Mononuclear cell (primary cell): Measurements from ENCODE around the gene CCDC27. TPM values are rescaled to one million over a fixed set of nuclear protein-coding genes. Genes with fewer than 3 reads are reported as not detected.
"Not testable (repeated sequence)": the region's sequence is repeated elsewhere in the genome, so short reads cannot be mapped to it uniquely, and the experiment has no call there.

ENCODE experiments used
- H3K27me3 ChIP-seq: 2 replicates; pipeline ENCODE4 v1.6.0; 2011; ENCODE audit warnings: low read length, control low read depth; ENCODE audit not compliant: insufficient read depth
- H3K4me1 ChIP-seq: 2 replicates; pipeline ENCODE4 v1.5.1; 2011; ENCODE audit warnings: mild to moderate bottlenecking, low read length, control low read depth; ENCODE audit not compliant: insufficient read depth
- H3K4me3 ChIP-seq: 2 replicates; pipeline ENCODE4 v1.5.1; 2011; ENCODE audit warnings: mild to moderate bottlenecking, low read length, moderate library complexity
- H3K9me3 ChIP-seq: 2 replicates; pipeline ENCODE4 v1.5.1; 2011; ENCODE audit warnings: low read depth, mild to moderate bottlenecking, control low read depth, low read length
- total RNA-seq: library from RNA; depleted of rRNA; stranded (reverse); fragments of >200 nt; gene quantifications from one replicate; pipeline ENCODE4 v1.2.3, GENCODE V29; 2012

Gene CCDC27
- total RNA-seq, 1 donor, result not detected

DNA sequence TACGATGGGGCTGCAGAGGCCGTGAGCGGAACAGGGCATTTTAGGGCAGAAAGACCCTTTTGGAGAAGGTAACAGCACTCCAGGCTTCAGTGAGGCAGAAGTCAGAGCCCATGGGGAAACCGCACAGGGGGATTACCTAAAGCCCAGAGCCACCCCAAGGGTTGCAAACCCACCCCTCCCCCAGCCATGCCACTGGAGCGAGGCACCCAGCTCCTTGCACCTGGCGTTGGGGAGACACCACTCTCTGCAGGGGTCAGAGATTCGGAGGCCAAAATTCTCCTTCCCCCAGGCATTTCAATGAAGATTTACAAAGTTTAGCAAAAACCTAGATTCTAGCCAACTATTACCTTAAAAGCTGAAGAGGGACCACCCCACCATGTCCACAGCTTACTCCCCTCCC, 38.4 kb upstream of the CCDC27 start:
- Histone ChIP-seq H3K27me3 (no peaks in the 10 kb centered on the region), H3K4me1 (no peaks in the 10 kb centered on the region), H3K4me3 (no peak overlapping the region), H3K9me3 (no peaks in the 10 kb centered on the region)

DNA sequence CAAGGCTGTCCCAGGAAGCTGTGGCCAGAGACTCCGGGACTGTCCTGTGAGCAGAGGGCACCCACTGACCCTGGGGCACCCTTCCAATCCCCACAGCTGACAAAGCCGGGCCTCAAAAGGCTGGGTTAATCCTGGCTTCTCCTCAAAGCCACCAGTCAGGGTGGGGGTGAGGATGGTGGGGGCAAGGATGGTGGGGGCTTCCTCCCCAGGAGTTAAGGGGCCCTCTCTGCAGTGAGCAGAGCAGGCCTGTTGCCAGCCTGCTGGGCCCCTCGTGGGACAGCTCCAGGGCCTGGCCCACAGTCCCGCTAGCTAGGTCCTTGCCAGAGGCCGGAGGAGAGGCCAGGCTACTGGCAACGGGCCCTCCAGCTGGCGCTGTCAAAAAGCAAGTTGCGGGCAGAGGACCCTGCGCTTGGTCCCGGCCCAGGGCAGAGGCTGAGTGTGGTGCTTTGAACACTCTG, 37.9 kb upstream of the CCDC27 start:
- H3K4me1 ChIP-seq, result no peaks in the 10 kb centered on the region
- no peak overlapping the region for H3K4me3 ChIP-seq
- H3K27me3 ChIP-seq, result no peaks in the 10 kb centered on the region
- H3K9me3 ChIP-seq, result no peaks in the 10 kb centered on the region

DNA sequence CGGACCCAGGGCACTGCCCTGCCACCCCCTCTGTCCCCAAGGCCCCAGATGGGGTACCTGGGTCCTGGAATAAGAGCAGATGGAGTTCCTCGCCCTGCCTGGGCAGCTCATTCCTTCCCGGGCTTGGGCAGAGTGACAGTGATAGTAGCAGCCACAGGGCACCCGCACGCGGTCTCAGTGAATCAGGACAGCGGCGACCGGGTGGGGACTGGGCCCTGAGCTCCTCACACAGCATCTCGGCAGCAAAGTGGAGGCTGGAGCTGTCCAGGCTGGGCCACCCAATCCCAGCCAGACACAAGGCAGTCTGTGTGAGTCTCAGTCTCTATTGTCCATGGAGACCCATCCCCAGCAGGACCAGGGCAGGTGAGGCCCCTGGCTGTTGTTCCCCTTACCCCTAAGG, 37.4 kb upstream of the CCDC27 start:
- Histone ChIP-seq H3K27me3 (no peaks in the 10 kb centered on the region), H3K4me3 (no peak overlapping the region), H3K4me1 (no peaks in the 10 kb centered on the region)

DNA sequence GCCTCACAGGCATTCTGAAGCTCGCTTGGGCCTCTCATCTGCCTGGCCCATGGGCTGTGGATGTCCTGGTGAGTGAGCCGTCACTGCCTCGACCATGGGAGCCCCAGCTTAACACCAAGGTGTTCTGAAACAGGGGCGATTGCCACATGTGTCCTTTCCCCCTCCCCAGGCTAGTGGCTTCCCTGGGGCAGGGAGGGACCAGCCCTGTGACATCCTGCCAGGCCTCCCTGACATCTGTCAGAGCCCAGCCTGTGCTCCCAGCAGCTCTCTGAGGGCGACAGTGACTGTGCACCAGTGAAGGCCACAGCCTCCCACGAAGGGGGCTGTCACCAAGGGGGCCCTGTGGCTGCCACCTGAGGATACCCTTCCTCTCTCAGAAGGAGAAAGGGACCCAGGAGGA, 35.9 kb upstream of the CCDC27 start:
- Histone ChIP-seq H3K4me1 (no peaks in the 10 kb centered on the region), H3K27me3 (no peaks in the 10 kb centered on the region), H3K4me3 (no peak overlapping the region)

More for the DNA sequence above, 37.4 kb upstream of the CCDC27 start:
- H3K9me3 ChIP-seq, result no peaks in the 10 kb centered on the region

DNA sequence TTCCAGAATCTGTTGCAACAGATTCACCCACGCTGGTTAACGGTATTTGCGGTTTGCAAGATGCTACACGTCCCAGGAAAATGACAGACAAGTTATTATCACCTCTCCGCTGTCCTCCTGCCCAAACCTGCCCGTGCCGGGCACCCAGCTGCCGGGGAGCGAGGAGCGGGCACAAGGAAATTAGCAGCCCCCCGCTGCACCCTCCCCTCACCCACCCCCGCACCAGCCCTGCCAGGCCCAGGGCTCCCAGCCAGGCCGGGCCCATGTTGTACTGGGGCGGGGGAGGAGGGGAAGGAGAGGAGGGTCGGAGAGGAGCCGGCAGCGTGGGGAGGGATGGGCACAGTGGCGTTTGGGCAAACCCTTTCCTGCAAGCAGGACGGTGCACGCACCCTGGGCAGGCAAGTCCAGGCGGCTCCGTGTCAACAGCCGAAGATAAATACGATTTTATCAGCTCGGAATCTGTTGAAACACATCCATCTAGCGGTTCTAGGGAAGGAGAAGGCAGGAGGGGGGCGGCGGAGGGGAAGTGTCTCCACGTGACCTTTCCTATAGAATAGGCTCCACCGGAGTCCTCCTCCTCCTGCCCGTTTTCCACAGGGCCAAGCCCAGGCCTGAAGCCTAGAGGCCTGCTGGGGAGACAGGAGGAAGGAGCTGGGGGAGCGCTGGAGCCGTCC, 35.1 kb upstream of the CCDC27 start:
- H3K27me3 ChIP-seq, result no peaks in the 10 kb centered on the region
- no peak overlapping the region for H3K4me3 ChIP-seq
- H3K4me1 ChIP-seq, result no peaks in the 10 kb centered on the region
- no peaks in the 10 kb centered on the region for H3K9me3 ChIP-seq

More for the DNA sequence above, 35.9 kb upstream of the CCDC27 start:
- no peaks in the 10 kb centered on the region for H3K9me3 ChIP-seq

DNA sequence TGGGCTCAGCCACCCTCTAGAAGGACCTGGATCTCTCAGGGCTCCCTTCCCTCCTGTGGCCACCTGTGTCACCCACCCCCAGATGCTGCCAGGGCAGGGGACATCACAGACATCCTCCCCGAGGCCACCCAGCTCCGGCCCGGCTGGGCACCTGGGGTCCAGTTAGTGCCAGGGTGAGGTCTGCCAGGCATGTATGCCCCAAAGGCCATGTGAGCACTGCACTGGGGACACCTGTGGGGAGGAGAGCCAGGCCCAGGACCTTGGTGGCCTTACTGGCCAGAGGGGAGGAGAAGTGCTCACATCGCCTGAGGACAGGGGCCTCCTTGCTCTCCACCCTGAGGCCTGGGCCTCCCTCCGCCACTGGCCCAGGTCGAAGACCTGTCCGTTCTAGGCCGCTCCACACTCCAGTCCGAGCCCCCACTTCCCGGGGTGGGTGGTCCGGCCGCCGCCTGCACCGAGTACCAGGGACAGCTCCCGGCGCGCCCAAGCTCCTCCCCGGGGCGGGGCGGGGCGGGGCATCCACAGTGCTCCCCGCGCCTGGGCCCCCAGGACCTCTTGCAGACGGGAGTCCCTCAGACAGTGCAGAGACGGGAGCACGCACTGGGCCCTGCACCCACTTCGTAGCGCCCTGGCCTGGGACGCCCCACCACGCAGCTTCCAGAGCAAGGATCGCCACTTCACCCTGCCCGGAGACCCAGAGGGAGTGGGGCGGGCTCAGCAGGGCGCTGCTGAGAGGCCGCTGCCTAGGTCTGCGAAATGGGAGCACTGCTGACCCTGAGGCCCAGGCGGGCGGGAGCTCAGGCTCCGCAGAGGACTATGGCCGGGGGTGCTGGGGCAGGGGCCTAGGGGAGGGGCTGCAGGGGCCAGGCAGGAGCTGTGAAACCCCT, 34.3 kb upstream of the CCDC27 start:
- no peaks in the 10 kb centered on the region for H3K9me3 ChIP-seq

DNA sequence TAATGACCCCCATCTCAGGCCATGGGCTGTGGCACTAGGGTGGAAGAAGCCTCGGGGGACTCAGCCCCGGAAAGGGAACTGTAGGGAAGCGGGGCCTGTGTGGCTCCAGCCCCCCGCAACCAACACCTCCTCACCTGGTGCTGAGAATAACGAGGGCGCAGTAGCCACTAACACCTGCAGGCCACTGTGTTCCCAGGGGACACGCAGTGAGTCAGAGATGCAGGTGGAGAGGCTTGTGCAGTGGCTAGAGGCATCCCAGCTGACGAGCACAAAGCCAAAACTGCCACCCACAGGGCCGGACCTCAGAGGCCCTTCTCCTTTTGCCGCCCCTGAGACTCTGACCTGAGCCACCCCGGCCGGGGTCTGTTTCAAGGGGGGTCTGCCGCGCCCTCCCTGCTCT, 33.5 kb upstream of the CCDC27 start:
- H3K4me3 ChIP-seq, result no peak overlapping the region
- H3K4me1 ChIP-seq, result no peaks in the 10 kb centered on the region
- no peaks in the 10 kb centered on the region for H3K27me3 ChIP-seq
- H3K9me3 ChIP-seq, result no peaks in the 10 kb centered on the region

More for the DNA sequence above, 34.3 kb upstream of the CCDC27 start:
- H3K27me3 ChIP-seq, result no peaks in the 10 kb centered on the region
- H3K4me1 ChIP-seq, result no peaks in the 10 kb centered on the region
- no peak overlapping the region for H3K4me3 ChIP-seq

DNA sequence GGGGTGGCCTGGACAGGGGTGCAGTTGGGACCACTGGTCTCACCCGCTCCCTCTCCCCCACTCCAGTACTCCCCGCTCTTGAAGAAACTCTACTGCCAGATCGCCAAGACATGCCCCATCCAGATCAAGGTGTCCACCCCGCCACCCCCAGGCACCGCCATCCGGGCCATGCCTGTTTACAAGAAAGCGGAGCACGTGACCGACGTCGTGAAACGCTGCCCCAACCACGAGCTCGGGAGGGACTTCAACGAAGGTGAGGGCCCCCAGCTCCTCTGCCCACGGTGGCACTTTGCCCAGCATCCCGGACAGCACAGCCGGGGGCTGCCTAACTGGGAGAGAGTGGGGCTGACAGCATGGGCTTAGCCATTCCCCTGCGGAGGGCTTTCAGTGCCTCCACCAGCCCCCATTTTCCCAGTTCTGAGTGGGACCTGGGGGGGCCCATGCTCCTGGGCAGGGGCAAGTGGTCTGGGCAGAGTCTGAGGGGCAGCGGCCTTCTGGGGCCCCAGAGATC, 30.2 kb upstream of the CCDC27 start:
- H3K4me3 ChIP-seq, result no peak overlapping the region
- H3K27me3 ChIP-seq, result no peaks in the 10 kb centered on the region
- no peaks in the 10 kb centered on the region for H3K4me1 ChIP-seq
- H3K9me3 ChIP-seq, result no peaks in the 10 kb centered on the region

DNA sequence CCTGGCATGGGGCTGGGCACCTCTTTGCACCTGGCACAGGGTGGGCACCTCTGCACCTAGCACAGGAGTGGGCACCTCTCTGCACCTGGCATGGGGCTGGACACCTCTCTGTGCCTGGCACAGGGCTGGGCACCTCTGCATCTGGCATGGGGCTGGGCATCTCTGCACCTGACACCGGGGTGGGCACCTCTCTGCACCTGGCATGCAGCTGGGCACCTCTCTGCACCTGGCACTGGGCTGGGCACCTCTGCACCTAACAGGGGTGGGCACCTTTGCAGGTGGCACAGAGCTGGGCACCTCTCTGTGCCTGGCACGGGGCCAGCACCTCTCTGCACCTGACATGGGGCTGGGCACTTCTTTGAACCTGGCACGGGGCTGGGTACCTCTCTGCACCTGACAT, 29.4 kb upstream of the CCDC27 start:
- Histone ChIP-seq H3K9me3 (no peaks in the 10 kb centered on the region), H3K27me3 (no peaks in the 10 kb centered on the region), H3K4me3 (no peak overlapping the region), H3K4me1 (no peaks in the 10 kb centered on the region)

DNA sequence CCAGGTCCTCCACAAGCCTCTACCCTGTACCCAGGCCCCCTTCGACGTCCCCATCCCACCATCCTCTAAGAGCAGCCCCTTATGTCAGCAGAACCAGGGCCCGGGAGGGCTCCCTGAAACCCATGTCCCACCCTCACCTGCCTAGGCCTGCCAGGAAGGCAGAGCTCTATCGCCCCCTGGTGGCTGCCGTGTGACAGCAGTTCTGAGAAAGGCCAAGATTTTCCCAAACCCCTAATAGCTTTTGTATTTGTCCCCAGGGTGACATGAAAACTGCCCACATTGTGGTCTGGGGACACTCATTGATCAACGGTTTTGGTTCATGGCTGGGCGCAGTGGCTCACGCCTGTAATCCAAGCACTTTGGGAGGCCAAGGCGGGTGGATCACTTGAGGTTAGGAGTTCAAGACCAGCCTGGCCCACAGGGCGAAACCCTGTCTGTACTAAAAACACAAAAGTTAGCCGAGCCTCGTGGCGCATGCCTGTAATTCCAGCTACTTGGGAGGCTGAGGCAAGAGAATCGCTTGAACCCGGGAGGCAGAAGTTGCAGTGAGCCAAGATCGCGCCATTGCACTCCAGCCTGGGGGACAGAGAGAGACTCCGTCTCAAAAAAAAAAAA, 27.7 kb upstream of the CCDC27 start:
- not testable (repeated sequence) for H3K4me1 ChIP-seq, H3K9me3 ChIP-seq, H3K4me3 ChIP-seq, H3K27me3 ChIP-seq

DNA sequence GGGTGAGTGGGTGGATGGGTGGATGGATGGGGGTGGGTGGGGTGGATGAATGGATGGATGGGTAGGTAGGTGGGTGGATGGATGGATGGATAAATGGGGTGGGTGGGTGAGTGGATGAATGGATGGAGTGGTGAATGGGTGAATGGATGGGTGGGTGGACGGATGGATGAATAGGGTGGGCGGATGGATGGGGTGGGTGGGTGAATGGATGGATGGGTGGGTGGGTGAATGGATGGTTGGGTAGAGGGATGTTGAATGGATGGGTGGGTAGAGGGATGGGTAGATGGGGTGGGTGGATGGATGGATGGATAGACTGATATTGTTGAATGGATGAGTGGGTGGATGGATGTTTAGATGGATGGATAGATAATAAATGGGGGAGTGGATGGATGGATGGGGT, 26.9 kb upstream of the CCDC27 start:
- H3K9me3 ChIP-seq, result no peaks in the 10 kb centered on the region
- no peak overlapping the region for H3K4me3 ChIP-seq
- H3K27me3 ChIP-seq, result no peaks in the 10 kb centered on the region
- H3K4me1 ChIP-seq, result no peaks in the 10 kb centered on the region

DNA sequence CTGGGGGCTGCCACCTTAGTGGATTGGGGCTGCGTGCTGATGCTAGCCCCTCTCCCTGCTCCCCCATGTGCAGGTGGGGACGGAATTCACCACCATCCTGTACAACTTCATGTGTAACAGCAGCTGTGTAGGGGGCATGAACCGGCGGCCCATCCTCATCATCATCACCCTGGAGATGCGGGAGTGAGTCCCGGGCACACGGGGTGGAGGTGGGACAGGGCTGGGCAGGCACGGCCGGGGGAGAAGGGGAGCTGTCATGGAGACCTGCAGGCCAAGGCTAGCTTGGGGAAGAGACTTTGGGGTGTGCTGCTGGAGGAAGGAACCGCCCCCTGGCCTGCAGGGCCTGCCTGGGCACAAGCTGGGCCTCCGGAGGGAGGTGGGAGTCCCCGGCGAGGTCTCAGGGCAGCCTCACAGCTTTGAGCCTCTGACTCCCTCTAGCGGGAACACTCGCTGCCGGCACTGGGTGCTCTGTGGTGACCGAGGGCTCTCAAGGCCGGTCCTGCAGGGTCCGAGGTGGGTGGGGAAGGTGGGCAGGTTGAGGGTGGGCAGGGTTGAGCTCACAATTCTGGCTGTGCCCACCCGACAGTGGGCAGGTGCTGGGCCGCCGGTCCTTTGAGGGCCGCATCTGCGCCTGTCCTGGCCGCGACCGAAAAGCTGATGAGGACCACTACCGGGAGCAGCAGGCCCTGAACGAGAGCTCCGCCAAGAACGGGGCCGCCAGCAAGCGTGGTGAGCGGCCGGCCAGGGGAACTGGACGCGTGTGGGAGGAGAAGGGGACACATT, 25.0 kb upstream of the CCDC27 start:
- Histone ChIP-seq H3K4me3 (no peak overlapping the region), H3K4me1 (no peaks in the 10 kb centered on the region), H3K9me3 (no peaks in the 10 kb centered on the region), H3K27me3 (no peaks in the 10 kb centered on the region)

DNA sequence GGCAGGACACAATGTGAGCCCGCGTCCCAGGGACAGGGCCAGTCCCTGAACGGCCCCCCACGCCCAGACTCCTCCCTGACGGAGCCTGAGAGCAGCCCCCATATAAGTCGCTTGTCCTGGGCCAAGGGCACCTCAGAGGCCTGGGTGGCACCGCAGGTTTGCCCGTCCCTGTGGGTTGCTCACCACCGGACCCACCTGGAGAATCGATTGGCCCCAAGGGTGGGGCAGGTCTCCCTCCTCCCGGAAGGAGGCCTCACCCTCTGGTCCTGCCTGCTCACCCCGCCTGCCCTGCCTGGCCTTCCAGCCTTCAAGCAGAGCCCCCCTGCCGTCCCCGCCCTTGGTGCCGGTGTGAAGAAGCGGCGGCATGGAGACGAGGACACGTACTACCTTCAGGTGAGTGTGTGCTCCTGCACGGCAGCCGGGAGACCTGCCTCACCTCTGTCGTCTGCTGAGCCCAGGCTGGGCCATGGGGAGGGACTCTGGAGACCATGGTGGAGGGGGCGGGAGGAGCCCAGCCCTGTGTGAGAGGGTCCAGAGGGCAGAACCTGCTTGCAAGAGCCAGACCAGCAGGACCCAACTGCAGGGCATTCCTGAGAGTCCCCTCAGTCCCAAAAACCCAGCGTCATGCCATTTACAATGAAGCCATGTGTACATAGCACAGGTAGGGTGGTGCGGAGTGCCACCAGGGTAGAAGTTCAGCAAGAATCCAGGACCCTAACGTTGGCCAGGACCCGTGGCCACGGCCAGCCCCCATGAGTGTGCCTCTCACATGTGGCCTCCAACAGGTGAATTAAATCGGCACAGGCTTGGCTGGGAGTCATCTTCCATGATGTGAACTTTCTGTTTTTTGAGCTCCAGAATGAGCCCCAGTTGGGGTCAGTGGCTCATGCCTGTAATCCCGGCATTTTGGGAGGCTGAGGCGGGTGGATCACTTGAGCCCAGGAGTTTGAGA, 24.1 kb upstream of the CCDC27 start:
- H3K9me3 ChIP-seq, result no peaks in the 10 kb centered on the region
- no peak overlapping the region for H3K4me3 ChIP-seq
- no peaks in the 10 kb centered on the region for H3K27me3 ChIP-seq
- no peaks in the 10 kb centered on the region for H3K4me1 ChIP-seq
